ENCODE data around the gene ABCC12.

Gene ABCC12

GRCh38 chr16:48165961-48166578 is 10.3 kb upstream of the ABCC12 start:
- no peak for DNase-seq (ENCODE audit: low spot score)

GRCh38 chr16:48164907-48165715 is 9.3 kb upstream of the ABCC12 start:
- peak; percentile 52 for DNase-seq (ENCODE audit: low spot score)

GRCh38 chr16:48162839-48163410 is 7.1 kb upstream of the ABCC12 start:
- DNase-seq (ENCODE audit: low spot score): no peak

- no peak for DNase-seq (ENCODE audit: low spot score)
These were observed 6.1 kb upstream of the ABCC12 start for GRCh38 chr16:48161906-48162305.

GRCh38 chr16:48160575-48160974 is 4.8 kb upstream of the ABCC12 start:
- no peak for DNase-seq (ENCODE audit: low spot score)

- DNase-seq (ENCODE audit: low spot score): no peak
These were observed 2.5 kb upstream of the ABCC12 start for GRCh38 chr16:48158296-48158695.

GRCh38 chr16:48157794-48158193 is 2.0 kb upstream of the ABCC12 start:
- no peak for DNase-seq (ENCODE audit: low spot score)

GRCh38 chr16:48157302-48157701 is 1.5 kb upstream of the ABCC12 start:
- DNase-seq (ENCODE audit: low spot score): no peak

GRCh38 chr16:48156790-48157209 is 1.0 kb upstream of the ABCC12 start:
- DNase-seq (ENCODE audit: low spot score): peak; percentile 56

- DNase-seq (ENCODE audit: low spot score): no peak
These were observed 2.0 kb downstream of the ABCC12 start for GRCh38 chr16:48153774-48154173.

- DNase-seq (ENCODE audit: low spot score): no peak
These were observed 3.6 kb downstream of the ABCC12 start for GRCh38 chr16:48152226-48152625.

GRCh38 chr16:48150707-48151106 is 5.1 kb downstream of the ABCC12 start:
- no peak for DNase-seq (ENCODE audit: low spot score)

- no peak for DNase-seq (ENCODE audit: low spot score)
These were observed 9.1 kb downstream of the ABCC12 start for GRCh38 chr16:48146710-48147109.

- DNase-seq (ENCODE audit: low spot score): no peak
These were observed 9.7 kb downstream of the ABCC12 start for GRCh38 chr16:48146131-48146530.

- DNase-seq (ENCODE audit: low spot score): no peak
These were observed 11.9 kb downstream of the ABCC12 start for GRCh38 chr16:48143812-48144368.

GRCh38 chr16:48140821-48141220 is 15.0 kb downstream of the ABCC12 start:
- no peak for DNase-seq (ENCODE audit: low spot score)

GRCh38 chr16:48139517-48139916 is 16.3 kb downstream of the ABCC12 start:
- DNase-seq (ENCODE audit: low spot score): no peak

GRCh38 chr16:48138543-48138942 is 17.2 kb downstream of the ABCC12 start:
- DNase-seq (ENCODE audit: low spot score): no peak

- no peak for DNase-seq (ENCODE audit: low spot score)
These were observed 18.0 kb downstream of the ABCC12 start for GRCh38 chr16:48137822-48138221.

GRCh38 chr16:48136547-48137360 is 19.0 kb downstream of the ABCC12 start:
- no peak for DNase-seq (ENCODE audit: low spot score)

GRCh38 chr16:48133455-48134211 is 22.2 kb downstream of the ABCC12 start:
- no peak for DNase-seq (ENCODE audit: low spot score)
